Nucleus accumbens (tissue), 56 donors: ENCODE results near the gene BMP5.

Source experiments
- DNase-seq, 56 donors: peaks; one replicate each; lab custom pipeline; 2025; lab: John Stamatoyannopoulos, UW

BMP5 gene

GRCh38 chr6:55819811-55820210, 55.6 kb downstream of the BMP5 start:
- no peak for DNase-seq

DNA sequence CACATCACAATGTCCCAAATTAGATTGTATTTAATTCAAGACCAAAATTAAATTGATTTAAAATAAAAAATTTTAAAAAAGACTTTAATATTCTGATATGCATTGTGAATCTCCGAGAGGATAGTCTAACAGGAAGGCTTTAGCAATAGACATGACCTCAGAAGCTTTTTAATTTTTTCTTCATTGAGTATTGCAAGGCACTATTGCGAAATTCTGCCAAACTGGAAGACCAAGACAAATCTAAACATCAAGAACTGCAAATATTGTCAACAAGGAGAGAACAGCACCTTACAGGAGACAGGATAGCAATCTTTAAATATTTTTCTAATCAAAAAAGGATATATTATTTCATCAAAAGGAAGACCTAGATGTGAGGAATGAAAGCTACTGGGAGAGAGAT, 56.9 kb downstream of the BMP5 start:
- DNase-seq, result no peak

- DNase-seq, result no peak
Measured at GRCh38 chr6:55812509-55812908, 62.9 kb downstream of the BMP5 start.

DNA sequence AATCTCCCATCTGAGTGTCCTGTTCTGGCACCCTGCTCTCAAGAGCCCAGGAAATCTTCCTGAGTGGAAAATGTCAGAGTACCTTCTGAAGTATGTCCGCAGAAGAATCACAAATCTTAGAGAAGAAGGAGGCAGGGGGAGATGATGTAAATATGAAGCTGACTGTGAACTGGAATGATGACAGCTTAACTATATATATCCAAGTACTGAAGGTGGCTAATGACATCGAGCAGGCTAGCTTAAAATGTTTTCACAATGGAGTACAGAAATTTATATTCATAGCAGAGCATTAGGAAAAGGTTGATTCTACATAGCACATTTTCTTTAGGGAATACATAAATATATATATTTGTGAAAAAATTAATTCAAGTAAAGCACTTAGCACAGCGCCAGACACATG, 64.3 kb downstream of the BMP5 start:
- no peak for DNase-seq

DNA sequence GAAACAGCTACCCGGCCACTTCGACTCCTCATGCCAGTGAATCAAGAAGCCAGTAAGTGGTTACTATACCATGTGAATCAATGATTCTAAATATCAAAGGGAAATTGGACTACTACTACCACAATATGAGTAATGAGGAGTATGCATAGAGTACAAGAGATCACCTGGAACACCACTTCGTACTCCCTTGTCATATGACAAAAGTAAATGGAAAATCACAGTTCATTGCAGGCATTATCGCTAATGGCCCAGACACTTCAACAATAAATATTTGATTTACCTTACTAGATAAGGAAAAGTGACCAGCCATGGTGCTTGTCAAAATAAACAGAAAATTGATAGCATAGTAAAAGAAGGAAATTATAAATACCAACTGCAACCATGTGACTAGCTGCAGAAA, 73.1 kb downstream of the BMP5 start:
- no peak for DNase-seq

- DNase-seq, result no peak
Measured at GRCh38 chr6:55798571-55798970, 76.8 kb downstream of the BMP5 start.

DNA sequence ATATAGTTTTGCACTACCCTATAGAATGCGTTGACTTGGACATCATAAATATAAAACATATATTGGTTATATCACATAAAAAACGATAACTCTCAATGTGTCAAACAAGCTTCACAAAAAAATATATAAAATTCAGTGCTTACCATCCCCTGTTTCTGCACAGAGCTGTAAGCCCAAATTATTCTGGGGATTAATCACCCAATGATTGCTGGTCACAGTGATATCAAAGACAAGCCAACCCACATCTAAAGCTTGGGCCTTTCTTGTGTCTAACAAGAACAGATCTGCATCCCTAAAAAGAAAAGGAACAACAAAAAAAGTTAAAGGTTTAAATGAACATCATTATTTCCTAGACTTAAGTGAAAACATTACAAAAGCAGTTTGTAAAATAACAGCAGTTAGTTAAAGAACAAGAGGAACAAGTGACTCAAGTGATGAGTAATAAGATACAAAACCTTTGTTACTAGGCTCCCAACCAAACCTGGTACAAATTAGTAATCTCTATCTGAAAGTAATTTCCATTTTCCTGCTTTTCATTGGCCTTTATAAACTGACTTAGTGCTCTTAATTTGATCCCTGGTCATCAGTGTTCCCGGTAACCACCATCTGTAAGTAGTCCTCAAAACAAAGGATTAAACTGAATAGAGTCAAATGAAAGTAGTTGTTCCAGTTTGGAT, 81.1 kb downstream of the BMP5 start:
- DNase-seq, result no peak

GRCh38 chr6:55785273-55785672, 90.1 kb downstream of the BMP5 start:
- DNase-seq, result no peak

DNA sequence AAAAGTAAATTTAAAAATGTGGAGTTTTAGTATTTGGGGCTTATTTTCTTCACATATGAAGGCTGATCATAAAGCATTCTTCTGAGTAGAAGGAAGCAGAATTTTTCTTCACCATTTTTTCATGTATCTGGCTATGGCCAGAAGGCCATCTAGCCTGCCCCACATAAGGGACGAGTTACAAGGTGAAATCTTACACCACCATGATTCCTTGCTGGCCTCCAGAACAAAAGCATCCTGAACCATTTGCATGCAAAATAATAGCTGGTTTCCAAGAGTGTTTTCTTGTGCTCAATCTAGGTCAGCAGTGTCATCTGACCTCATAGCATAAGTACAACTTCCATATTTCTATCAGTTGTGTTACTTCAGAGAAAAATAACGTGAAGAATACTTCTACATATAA, 93.1 kb downstream of the BMP5 start:
- no peak for DNase-seq

DNA sequence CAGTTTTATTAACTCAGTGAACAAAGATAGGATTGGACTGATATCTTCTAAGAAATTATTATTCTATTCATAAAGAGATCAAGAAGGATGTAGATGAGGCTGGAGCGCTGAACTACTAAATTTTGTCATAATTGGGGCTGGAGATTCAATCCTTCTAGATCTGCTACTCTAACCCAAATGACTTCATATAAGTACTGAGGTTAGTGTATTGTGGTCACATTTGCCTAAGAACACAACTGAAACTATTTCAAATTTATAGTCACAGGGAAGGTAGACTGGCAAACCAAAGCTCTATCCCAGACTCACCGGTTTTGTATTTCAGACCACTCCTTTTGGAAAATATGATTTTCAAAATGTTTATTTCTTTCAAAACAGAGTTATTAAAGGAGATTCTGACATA, 96.7 kb downstream of the BMP5 start:
- DNase-seq, result no peak

- no peak for DNase-seq
Measured at GRCh38 chr6:55777469-55777868, 97.9 kb downstream of the BMP5 start.

DNA sequence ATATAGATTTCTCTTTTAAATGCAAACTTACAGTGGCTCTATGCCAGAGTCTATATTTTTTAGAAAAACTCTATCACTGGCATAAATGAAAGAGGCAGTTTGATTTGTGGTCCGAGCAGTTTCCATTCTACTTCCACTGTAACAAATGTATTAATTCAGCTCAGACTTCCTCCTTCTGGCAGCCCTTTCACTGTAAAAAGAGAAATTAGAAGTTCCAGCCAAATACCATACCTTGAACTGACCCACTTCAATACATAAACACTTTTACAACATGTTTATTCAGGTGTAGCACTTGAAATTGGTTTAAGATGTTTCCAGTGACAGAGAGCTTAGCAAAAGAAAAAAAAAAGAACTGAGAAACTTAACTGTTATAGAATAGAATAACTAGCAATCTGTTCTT, 99.3 kb downstream of the BMP5 start:
- DNase-seq, result no peak

DNA sequence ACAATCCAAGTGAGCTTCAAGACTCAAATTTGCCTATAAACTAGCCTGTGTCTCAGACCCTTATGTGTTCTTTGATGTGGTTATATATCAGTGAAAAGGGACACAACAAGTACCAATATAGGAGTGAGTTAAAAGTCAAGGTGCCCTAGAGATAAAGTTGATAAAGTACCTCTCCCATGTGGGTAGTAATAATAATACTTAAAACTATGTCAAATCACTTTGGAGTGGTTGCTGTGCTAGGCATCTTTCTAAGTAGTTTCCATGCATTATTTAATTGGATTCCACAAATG, 100.4 kb downstream of the BMP5 start:
- DNase-seq, result no peak

DNA sequence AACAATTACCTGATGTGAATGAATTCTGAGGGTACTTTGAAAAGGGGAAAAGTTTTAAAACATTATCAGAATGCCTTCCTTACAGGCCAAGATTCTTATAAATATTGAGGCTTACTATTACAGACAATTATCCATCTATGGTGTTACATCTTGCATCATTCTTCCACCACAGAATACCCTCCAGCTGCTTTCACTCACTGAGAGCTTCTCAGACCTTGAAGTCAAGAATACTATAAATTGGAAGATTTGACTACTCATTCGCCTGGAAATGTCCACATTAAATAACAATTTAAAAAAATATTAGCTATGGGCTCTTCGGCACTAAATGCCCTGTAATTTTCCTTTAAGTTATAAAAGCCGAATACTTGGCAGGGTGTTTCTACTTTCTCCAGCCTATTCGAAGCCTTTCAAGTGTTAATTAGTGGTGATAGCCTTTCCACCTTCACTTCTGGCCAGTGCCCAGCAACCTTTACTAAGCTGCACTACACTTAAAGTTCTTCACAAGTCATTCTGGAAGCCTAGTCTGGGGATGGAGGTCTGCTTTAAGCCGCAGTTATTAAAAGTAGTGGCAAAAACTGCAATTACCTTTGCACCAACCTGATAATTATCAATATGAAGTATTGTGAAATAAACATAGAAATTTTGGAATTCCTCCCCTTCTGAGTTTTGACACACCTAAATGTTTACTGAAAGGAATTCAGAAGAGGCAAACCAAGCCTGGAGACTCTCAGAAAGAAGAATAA, 100.9 kb downstream of the BMP5 start:
- DNase-seq, result no peak

GRCh38 chr6:55773620-55774216, 101.7 kb downstream of the BMP5 start:
- DNase-seq, result no peak

DNA sequence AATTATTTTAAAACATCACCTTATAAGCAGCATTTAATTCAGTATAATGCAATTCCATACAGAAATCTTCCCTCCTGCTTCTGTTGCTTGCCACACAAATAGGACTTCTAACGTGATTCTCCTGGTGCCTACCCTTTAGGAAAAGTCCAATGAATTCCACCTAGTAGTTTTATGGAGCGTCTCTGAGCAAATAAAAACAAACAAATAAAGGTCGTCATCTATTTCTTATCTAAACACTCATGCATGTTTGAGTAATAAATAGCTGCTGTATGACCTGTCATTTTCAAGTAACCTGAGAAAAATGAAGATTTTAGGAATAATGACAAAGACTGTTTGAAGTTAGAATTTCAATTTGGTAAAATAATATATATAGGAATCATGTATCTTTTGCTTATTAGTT, 102.7 kb downstream of the BMP5 start:
- no peak for DNase-seq

DNA sequence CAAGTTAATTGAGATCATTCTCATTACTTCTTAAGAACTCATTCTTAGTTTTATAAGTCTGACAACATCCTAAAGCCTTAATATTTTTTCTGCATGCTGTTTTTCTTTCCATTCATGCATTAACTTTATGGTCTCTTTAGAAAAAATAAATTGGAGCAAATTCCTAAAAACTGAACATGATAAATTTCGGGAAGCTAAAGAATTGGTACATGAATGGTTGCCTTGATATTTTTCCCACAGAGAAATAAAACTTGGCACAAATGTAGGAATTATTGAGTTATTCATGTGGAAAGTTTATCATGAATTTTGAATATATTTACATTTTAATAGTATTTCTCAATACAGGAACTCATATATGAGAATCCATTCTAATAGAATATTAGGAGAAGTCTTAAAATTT, 115.9 kb downstream of the BMP5 start:
- DNase-seq, result no peak

- no peak for DNase-seq
Measured at GRCh38 chr6:55758156-55758937, 117.0 kb downstream of the BMP5 start.

DNA sequence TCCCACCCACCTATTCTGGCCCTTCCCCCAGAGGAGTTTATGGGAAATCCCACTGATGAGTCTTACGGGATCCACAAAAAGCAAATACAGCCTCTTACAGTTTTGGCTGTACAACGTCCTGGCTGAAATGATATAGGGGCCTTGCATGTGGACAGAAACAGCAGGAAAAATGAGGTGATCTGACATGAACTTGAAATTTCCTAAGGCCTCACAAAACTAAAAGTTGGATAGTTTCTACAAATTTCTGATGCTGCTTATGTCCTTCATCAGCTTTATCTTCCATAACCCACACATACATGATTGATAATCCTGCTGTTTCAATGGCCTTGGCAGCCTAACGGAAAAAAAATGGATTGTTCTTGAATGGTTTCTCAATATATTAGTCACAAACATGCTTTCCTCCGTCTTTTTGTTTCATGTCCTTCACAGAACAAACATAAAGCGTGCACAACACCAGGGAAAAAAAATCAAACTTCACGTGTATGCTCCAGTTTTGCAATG, 118.8 kb downstream of the BMP5 start:
- DNase-seq, result no peak

DNA sequence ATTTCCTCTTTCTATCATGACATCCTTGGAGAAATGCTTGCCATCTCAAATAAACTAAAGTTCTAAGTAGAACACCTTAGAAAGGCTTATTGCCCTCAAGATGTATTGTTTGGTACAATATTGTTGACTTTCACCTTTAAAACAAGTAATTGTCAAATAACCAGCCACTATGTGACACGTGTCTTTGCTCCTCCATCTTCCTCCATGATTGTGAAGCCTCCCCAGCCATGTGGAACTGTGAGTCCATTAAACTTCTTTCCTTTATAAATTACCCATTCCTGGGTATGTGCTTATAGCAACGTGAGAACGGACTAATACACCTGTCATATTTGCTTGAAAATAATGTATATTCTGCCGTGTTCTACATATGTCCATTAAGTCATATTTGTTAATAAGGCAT, 126.5 kb downstream of the BMP5 start:
- no peak for DNase-seq

- no peak for DNase-seq
Measured at GRCh38 chr6:55746473-55746872, 128.9 kb downstream of the BMP5 start.
